GM21526 (cell line): ENCODE results near the gene CES5A.
"Not testable (repeated sequence)": the region's sequence is repeated elsewhere in the genome, so short reads cannot be mapped to it uniquely, and the experiment has no call there.

Experiments
- ATAC-seq: cut with Tn5 transposase; IDR thresholded peaks from one replicate; pipeline ENCODE4 v1.9.1; 2021; ENCODE audit warnings: moderate library complexity; ENCODE audit not compliant: unreplicated experiment, low FRiP score

The CES5A gene

GRCh38 chr16:55876854-55877253 lies 1.7 kb upstream of the CES5A start:
- ATAC-seq, result no peak

GRCh38 chr16:55873122-55873521 lies 2.1 kb downstream of the CES5A start:
- ATAC-seq, result no peak

GRCh38 chr16:55872130-55872529 lies 3.0 kb downstream of the CES5A start:
- ATAC-seq, result no peak

- ATAC-seq, result no peak
These were observed 3.6 kb downstream of the CES5A start for GRCh38 chr16:55871411-55872038.

- no peak for ATAC-seq
These were observed 6.2 kb downstream of the CES5A start for GRCh38 chr16:55868980-55869379.

GRCh38 chr16:55868137-55868536 lies 7.0 kb downstream of the CES5A start:
- ATAC-seq, result no peak

- no peak for ATAC-seq
These were observed 13.9 kb downstream of the CES5A start for GRCh38 chr16:55861288-55861687.

- ATAC-seq, result not testable (repeated sequence)
These were observed 17.5 kb downstream of the CES5A start for GRCh38 chr16:55857650-55858049.

GRCh38 chr16:55856950-55857349 lies 18.2 kb downstream of the CES5A start:
- no peak for ATAC-seq

- ATAC-seq, result no peak
These were observed 22.1 kb downstream of the CES5A start for GRCh38 chr16:55853114-55853513.

- ATAC-seq, result no peak
These were observed 25.6 kb downstream of the CES5A start for GRCh38 chr16:55849536-55849935.

GRCh38 chr16:55846598-55847346 lies 28.4 kb downstream of the CES5A start:
- ATAC-seq, result no peak

GRCh38 chr16:55843105-55843395 lies 32.1 kb downstream of the CES5A start:
- ATAC-seq, result no peak

GRCh38 chr16:55842369-55843104 lies 32.6 kb downstream of the CES5A start:
- peak; percentile 71 for ATAC-seq

- no peak for ATAC-seq
These were observed 36.1 kb downstream of the CES5A start for GRCh38 chr16:55839115-55839514.

- no peak for ATAC-seq
These were observed 39.0 kb downstream of the CES5A start for GRCh38 chr16:55836158-55836611.

- no peak for ATAC-seq
These were observed 39.6 kb downstream of the CES5A start for GRCh38 chr16:55835581-55835980.

GRCh38 chr16:55835173-55835572 lies 40.0 kb downstream of the CES5A start:
- ATAC-seq, result not testable (repeated sequence)

- ATAC-seq, result no peak
These were observed 41.1 kb downstream of the CES5A start for GRCh38 chr16:55834049-55834448.

- no peak for ATAC-seq
These were observed 42.1 kb downstream of the CES5A start, which contains the start of gene CES1 for GRCh38 chr16:55832773-55833691. TSS of gene CES1 (minus strand) at chr16:55833096. CDS start at chr16:55833055, 41 bp downstream.

- ATAC-seq, result no peak
These were observed 42.8 kb downstream of the CES5A start for GRCh38 chr16:55832425-55832772.
